ENCODE data around the gene SETDB2.

GRCh38 chr13:49521224-49521623 is 77.2 kb downstream of the SETDB2 start:
- no peak for TF ChIP-seq POLR2A (IDR thresholded peaks at IDR 0.05)
- TF ChIP-seq CTCF (IDR thresholded peaks at IDR 0.05), result no peak
